ENCODE data around the gene TSGA10IP.

DNA sequence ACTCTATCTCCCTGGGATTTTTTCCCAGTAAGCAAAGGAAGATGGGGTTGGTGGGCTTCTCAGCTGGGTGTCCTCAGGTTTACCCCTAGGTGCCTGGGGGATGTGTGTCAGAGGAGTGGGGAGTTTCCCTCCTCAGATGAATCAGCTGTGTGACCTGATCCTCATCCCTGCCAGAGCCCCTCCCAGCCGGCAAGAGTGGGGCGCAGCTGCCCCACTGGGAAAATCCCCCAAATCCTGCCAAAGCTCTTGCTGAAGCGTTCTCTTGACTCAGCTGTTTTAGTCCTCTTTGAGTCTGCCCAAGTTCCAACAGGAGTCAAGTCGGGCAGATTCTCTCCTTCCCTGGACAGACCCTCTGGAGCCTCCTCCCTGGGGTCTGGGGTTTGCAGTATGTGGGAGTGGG, 32.4 kb upstream of the TSGA10IP start:
- TF ChIP-seq, protein P1, sequence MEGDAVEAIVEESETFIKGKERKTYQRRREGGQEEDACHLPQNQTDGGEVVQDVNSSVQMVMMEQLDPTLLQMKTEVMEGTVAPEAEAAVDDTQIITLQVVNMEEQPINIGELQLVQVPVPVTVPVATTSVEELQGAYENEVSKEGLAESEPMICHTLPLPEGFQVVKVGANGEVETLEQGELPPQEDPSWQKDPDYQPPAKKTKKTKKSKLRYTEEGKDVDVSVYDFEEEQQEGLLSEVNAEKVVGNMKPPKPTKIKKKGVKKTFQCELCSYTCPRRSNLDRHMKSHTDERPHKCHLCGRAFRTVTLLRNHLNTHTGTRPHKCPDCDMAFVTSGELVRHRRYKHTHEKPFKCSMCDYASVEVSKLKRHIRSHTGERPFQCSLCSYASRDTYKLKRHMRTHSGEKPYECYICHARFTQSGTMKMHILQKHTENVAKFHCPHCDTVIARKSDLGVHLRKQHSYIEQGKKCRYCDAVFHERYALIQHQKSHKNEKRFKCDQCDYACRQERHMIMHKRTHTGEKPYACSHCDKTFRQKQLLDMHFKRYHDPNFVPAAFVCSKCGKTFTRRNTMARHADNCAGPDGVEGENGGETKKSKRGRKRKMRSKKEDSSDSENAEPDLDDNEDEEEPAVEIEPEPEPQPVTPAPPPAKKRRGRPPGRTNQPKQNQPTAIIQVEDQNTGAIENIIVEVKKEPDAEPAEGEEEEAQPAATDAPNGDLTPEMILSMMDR (IDR thresholded peaks at IDR 0.05; ENCODE audit: low read depth, low read length, poor library complexity, severe bottlenecking), result no peak
- no peak for TF ChIP-seq EZH2phosphoT487 (IDR thresholded peaks at IDR 0.05; ENCODE audit: borderline replicate concordance, low read length)
